A549 treated with dexamethasone at 1 μM for 4 hours (cell line): Measurements from ENCODE around the gene FMO3. TPM values are rescaled to one million over a fixed set of nuclear protein-coding genes. Genes with fewer than 3 reads are reported as not detected.

Experiments
- total RNA-seq: library from RNA; stranded (reverse); fragments of 200-300 nt; extraction: Qiagen RNA extraction; gene quantifications from 5 replicates; pipeline ENCODE4 v1.2.3, GENCODE V29; 2022

Gene FMO3
- total RNA-seq: not detected in 5 replicates

DNA sequence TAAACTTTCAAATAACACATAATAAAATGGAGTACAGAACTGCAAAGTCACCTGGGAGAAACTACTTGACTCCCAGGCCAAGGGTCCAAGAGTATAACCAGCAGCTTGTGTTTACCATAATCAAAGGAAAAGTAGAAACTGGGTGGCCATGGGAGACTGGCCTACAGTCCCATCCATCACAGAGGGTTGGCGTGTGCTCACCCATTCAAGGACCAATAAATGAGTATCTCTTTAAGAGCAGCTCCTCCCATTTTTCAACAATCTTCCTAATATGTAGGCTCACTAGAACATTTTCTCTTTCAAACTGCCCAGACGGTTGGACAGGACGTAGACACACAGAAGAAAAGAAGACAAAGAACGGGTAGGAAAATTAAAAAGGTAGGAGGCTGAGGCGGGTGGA lies at the start of gene FMO3:
TSS of gene FMO3 (plus strand) at position 302 of the 400 bp plus-strand sequence. CDS start 1,754 bp downstream, outside the sequence.

Other genes starting within 250 kb of the FMO3 start
- gene MROH9, start 155.4 kb upstream of the FMO3 start, total RNA-seq: not detected in 5 replicates
- gene FMO2, start 94.4 kb downstream of the FMO3 start, total RNA-seq: not detected in 5 replicates
- not detected in 5 replicates for gene FMO1, start 157.6 kb downstream of the FMO3 start, total RNA-seq
- 0.24 to 0.89 TPM (median 0.51 TPM) in 5 replicates for gene FMO4, start 223.3 kb downstream of the FMO3 start, total RNA-seq